DMS53 treated with DMSO at 0.1 percent for 48 hours (cell line): ENCODE measurements around the gene EPO.

ENCODE experiments used
- DNase-seq: peaks from one replicate; lab custom pipeline; 2025; ENCODE audit not compliant: unreplicated experiment; lab: John Stamatoyannopoulos, UW

Gene EPO

GRCh38 chr7:100720279-100720670 lies at the start of gene EPO:
Gene EPO (plus strand): TSS chr7:100720468. CDS start chr7:100720981, 513 bp downstream.
- no peak for DNase-seq

DNA sequence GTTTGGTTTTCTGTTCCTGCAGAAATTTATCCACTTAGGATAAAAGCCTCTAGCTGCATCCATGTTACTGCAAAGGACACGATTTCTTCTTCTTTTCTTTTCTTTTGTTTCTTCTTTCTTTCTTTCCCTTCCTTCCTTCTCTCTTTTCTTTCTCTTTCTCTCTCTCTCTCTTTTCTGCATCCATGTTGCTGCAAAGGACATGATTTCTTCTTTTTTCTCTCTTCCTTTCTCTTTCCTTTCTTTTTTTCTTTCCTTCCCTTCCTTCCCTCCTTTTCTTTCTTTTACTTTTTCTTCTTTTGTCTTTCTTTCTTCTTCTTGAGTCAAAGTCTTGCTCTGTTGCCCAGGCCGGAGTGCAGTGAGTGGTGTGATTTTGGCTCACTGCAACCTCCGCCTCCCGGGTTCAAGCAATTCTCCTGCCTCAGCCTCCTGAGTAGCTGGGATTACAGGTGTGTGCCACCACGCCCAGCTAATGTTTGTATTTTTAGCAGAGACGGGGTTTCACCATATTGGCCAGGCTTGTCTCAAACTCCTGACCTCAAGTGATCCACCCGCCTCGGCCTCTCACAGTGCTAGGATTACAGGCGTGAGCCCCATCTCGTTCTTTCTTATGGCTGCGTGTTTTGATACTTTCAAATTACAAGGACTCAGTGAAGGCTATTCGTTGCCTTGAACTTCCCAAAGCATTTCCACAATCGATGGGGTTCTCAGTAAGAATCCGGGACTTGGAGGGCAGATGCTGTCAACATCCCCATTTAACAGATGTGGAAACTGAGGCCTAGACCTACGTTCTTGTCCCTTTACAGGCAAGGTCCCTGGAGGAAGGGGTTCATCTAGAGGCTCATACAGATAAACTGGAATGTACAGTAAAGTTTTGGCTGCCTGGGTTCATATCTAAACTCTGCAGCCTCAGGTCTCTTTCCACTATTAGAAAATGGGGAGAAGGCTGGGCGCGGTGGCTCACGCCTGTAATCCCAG lies 48.6 kb upstream of the EPO start:
- DNase-seq: no peak

DNA sequence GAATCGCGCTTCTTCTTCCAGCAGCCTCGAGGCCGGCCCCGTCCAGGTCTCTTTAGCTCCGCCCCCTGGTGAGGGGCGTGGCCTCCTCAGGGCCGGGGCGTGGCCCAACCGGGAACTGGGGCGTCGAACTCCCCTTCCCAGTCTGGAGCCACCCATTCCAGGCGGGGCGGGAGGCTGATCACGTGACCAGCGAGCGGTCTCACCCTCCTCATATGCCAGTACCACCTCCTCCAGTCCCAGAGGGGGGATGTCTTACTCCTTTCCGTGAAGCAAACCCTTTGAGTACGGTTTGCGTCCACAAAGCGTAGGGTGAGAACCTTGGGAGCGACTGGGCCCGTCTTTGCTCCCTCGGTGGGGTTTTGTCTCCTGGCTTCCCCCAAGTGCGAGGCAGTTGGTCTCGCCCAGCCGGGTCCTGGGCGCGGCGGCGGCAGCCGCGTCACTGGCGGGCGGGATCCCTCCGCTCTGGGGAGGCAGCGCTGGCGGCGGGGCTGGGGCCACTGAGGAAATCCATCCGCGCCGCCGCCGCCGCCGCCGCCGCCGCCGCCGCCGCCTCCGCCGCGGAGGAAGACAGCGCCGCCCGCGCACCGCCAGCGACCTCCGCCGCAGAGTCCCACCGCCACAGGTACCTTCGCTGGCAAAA lies 46.8 kb upstream of the EPO start, which contains the start of gene GNB2:
GNB2 (plus strand) TSS at position 439 of the 640 bp plus-strand sequence. CDS start 2,526 bp downstream, outside the sequence.
- DNase-seq: peak; percentile 97

GRCh38 chr7:100673942-100674410 lies 46.3 kb upstream of the EPO start:
- DNase-seq: peak; percentile 65

DNA sequence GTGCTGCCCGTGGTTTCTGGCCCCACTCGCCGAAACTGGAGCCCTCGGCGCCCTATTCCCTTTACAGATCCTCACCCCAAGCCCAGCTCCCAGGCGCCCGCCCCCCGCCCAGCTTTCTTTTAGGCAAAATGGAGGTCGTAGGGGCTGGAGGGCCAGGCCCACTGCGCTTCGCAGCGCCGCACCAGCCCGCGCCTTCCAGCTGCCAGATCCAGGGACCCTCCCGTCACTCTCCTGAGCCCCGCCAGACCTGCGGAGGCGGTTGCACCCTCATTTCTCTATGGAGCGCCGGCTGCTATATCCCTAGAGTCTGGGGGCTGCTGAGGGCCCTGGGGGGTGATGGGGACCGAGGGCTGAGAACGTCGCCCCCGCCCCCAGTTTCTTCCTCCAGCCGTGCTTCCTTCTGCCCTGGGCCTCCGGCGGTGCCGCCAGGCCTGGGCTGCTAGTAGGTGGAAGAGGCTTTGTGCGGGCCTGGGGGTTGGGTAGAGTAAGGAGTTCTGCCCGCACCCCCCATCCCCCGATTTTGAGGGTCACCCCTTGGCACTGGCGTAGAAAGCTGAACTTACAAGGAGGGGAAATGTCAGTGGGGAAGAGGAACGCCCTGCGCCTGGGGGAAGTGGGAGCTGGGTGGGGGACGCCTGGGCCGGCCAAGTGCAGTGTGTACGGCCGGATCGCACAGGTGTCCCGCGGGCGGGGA lies 45.7 kb upstream of the EPO start:
- peak; percentile 24 for DNase-seq

DNA sequence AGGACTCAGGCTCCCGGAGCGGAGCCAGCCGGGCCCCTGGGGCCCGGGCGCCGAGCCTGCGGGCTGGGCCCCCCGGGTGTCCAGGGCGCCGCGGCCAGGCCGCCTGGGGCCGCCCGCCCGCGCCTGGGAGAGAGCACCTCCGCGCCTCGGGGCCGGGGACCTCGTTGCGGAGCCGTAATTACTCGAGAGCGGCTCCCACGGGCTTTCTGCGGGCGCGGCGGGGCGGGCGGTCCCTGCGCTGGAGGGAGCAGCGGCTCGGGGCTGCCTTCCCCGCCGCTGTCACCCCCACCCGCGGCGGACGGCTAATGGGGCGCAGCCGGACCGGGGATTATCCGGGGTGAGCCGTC lies 45.2 kb upstream of the EPO start:
- no peak for DNase-seq

DNA sequence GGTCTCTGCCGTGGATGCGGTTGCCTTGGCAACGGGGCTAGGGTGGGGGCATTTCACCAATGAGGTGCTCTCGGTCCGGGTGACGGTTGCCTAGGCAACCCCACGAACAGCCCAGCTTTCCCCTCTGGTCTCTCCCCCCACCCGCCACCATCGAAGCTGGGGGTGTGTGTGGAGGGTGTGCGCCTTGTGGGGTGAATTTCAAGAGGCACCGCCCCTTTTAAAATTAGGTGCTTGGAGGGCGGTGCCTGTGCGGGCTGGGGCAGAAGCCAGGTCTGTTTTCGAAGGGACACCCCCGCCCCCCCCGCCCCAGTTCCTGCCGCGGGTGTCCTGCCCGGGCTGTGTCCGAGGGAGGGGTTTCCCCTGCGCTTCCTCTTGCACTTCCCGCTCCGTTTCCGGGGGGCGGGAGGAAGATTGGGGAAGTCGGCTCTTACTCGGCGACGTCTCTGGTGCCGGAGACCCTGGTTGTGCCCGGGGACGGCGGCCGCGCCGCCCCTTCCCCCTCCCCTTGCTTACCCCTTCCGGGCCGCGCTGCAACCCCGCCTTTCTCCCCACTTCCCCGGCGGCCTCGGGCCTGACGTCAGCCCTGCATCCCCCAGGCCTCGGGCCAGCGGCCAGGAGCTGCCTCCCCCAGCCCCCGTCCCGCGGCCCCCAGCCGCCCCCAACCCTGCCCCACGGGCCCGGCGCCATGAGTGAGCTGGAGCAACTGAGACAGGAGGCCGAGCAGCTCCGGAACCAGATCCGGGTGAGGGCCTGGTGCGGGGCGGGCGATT lies 44.5 kb upstream of the EPO start:
- DNase-seq: no peak

- DNase-seq: no peak
Observed at GRCh38 chr7:100676501-100677306, 43.6 kb upstream of the EPO start.

GRCh38 chr7:100677308-100678267 lies 42.7 kb upstream of the EPO start:
- DNase-seq: no peak

DNA sequence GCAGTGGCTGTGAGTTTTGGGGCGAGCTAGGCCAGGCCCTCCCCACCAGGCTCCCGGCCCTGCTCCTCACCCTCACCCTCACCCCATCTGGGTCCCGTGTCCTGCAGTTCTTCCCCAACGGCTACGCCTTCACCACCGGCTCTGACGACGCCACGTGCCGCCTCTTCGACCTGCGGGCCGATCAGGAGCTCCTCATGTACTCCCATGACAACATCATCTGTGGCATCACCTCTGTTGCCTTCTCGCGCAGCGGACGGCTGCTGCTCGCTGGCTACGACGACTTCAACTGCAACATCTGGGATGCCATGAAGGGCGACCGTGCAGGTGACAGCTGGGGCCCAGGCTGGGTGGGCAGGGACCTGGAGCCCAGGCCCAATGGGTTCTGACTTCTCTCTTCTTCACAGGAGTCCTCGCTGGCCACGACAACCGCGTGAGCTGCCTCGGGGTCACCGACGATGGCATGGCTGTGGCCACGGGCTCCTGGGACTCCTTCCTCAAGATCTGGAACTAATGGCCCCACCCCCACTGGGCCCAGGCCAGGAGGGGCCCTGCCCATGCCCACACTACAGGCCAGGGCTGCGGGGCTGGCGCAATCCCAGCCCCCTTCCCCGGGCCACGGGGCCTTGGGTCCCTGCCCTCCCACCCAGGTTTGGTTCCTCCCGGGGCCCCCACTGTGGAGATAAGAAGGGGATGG lies 41.8 kb upstream of the EPO start:
- no peak for DNase-seq

GRCh38 chr7:100679129-100679926 lies 40.9 kb upstream of the EPO start:
- no peak for DNase-seq

GRCh38 chr7:100679927-100680575 lies 40.2 kb upstream of the EPO start:
- no peak for DNase-seq

DNA sequence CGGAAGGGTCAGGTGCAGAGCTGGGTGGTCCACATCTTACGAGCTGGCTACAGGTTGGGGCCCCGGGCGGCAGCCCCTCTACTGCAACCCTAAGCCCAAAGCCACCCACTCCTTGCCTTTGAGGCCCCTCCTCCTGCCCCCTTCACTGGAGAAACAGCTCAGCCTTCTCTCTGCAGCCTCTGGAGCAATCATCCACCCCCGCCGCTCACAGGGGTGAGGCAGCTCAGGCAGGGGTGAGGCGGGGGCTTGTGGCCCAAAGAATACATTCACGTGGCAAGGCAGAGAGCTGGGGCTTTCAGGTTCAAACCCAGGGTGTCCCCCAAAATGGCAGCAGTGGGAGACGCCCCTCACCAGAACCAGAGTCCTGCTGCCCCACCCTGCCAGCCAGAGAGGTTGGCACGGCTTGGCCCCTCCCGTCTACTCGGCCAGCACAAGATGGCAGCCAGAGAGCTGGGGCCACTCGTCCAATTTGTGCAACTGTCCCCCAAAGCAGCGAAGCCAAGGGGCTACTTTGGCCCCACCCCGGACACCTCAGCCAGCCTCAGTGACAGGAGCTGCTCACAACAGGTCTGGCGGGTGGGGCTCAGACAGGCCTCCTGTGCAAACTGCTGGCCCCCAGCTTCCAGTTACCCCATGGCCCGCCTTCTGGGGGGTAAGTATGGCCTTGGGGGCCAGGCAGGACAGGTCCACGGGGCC lies 39.5 kb upstream of the EPO start:
- DNase-seq: no peak

DNA sequence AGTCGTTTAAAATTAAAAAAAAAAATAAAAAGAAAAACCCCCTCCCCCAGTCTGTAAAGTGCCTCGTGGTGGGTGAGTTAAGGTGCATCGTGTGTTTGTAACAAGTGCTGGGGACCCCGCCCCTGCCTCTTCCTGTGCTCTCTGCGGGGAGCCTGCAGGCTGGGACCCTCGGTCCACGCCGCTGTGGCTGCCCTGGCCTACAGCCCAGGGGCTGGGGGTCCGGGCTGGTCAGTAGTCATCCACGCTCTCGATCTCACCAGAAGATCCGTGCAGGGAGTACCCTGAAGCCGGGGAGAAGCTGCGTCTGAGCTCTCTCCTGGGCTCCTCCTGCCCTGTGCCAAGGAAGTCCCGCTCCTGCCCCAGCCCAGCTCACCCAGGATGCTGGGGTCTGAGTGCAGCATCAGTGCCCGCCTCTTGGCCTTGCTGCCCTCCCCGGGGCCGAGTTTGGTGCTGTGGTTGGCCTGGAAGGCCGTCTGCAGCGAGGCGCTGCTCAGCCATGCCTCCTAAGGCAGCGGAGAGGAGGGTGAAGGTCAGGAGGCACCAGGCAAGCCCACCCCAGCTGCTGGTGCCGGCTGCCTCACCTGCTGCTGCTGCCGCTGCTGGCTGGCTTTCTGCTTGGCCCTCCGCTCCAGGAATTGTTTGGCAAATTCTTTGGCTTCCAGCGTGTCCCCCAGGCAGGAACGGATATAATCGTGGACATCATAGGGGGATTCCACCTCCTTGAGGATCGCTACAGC lies 38.6 kb upstream of the EPO start:
- DNase-seq: no peak

GRCh38 chr7:100682228-100682741 lies 38.0 kb upstream of the EPO start:
- no peak for DNase-seq
